IMR-90 (cell line): ENCODE results near the gene SCTR. TPM values are rescaled to one million over a fixed set of nuclear protein-coding genes. Genes with fewer than 3 reads are reported as not detected.

Experiments used
- ATAC-seq: fragments of 200-7000 bp; cut with Tn5 transposase; 2 replicates; pipeline ENCODE4 v1.9.1; 2020; ENCODE audit warnings: low read depth, mild to moderate bottlenecking, moderate library complexity
- BruUV-seq: library from RNA; stranded (reverse); fragments of 400-500 nt; replicated peaks from 2 replicates; lab custom pipeline; 2021; lab: Mats Ljungman, UMichigan
- CTCF ChIA-PET: fragments of 300-600 bp; formaldehyde crosslinking; extraction: SDS; loops from one replicate; lab custom pipeline; 2021; ENCODE audit warnings: antibody characterized with exemption; lab: Yijun Ruan, JAX
- POLR2A ChIA-PET: fragments of 300-600 bp; sonication (Branson Sonifier 250); formaldehyde crosslinking; loops from one replicate; lab custom pipeline; 2022; ENCODE audit warnings: antibody characterized with exemption; ENCODE audit not compliant: unreplicated experiment; lab: Charles Lee
- DNase-seq: peaks from one replicate; pipeline ENCODE4 v3.0.0; 2013
- H2AFZ ChIP-seq: replicated peaks from 2 replicates; pipeline ENCODE3; 2013; ENCODE audit warnings: low read length, mild to moderate bottlenecking; ENCODE audit not compliant: poor library complexity
- H2AK5ac ChIP-seq: 2 replicates; pipeline ENCODE4 v1.6.1; 2013; ENCODE audit warnings: low read depth, low read length, inconsistent platforms
- H2AK9ac ChIP-seq: replicated peaks from 2 replicates; pipeline ENCODE3; 2013; ENCODE audit warnings: mild to moderate bottlenecking, low read depth, low read length, moderate library complexity; ENCODE audit not compliant: poor library complexity
- H2BK120ac ChIP-seq: 2 replicates; pipeline ENCODE4 v1.6.1; 2013; ENCODE audit warnings: low read depth, low read length, inconsistent platforms
- H2BK15ac ChIP-seq: 3 replicates; pipeline ENCODE4 v1.6.1; 2013; ENCODE audit warnings: low read depth, low read length, inconsistent platforms
- H2BK20ac ChIP-seq: 2 replicates; pipeline ENCODE4 v1.6.1; 2013; ENCODE audit warnings: low read depth, mild to moderate bottlenecking, inconsistent platforms, low read length, moderate library complexity
- H2BK5ac ChIP-seq: 2 replicates; pipeline ENCODE4 v1.6.1; 2013; ENCODE audit warnings: mild to moderate bottlenecking, low read depth, low read length, inconsistent platforms; ENCODE audit not compliant: poor library complexity, severe bottlenecking
- H3K14ac ChIP-seq: replicated peaks from 2 replicates; pipeline ENCODE4 v1.6.1; 2013; ENCODE audit warnings: low read depth, low read length, inconsistent platforms
- H3K18ac ChIP-seq: 2 replicates; pipeline ENCODE4 v1.6.1; 2013; ENCODE audit warnings: low read depth, low read length, control low read depth
- H3K23ac ChIP-seq: 2 replicates; pipeline ENCODE4 v1.6.1; 2013; ENCODE audit warnings: low read depth, low read length, inconsistent platforms
- H3K27ac ChIP-seq: 2 replicates; pipeline ENCODE4 v1.5.1; 2013; ENCODE audit warnings: mild to moderate bottlenecking, control low read depth, low read length; ENCODE audit not compliant: insufficient read depth
- H3K27me3 ChIP-seq: 2 replicates; pipeline ENCODE4 v1.6.1; 2013; ENCODE audit warnings: low read length; ENCODE audit not compliant: control insufficient read depth, insufficient read depth
- H3K36me3 ChIP-seq: 2 replicates; pipeline ENCODE4 v1.6.1; 2013; ENCODE audit warnings: low read length, mixed read lengths; ENCODE audit not compliant: control insufficient read depth, insufficient read depth
- H3K4ac ChIP-seq: 2 replicates; pipeline ENCODE4 v1.6.1; 2013; ENCODE audit warnings: low read depth, low read length, inconsistent platforms
- H3K4me1 ChIP-seq: 2 replicates; pipeline ENCODE4 v1.6.1; 2013; ENCODE audit warnings: low read length, mixed read lengths; ENCODE audit not compliant: control insufficient read depth, insufficient read depth
- H3K4me2 ChIP-seq: 2 replicates; pipeline ENCODE4 v1.6.1; 2013; ENCODE audit warnings: low read depth, mild to moderate bottlenecking, control low read depth, low read length, moderate library complexity
- H3K4me3 ChIP-seq: 2 replicates; pipeline ENCODE4 v1.5.1; 2013; ENCODE audit warnings: low read depth, mild to moderate bottlenecking, control low read depth, low read length, moderate library complexity; ENCODE audit not compliant: insufficient read depth
- H3K56ac ChIP-seq: 2 replicates; pipeline ENCODE4 v1.6.1; 2013; ENCODE audit warnings: low read length, inconsistent platforms; ENCODE audit not compliant: insufficient read depth; ENCODE audit errors: extremely low read depth
- H3K79me1 ChIP-seq, 2 experiments: 2 replicates each; pipeline ENCODE4 v1.6.1; 2013; ENCODE audit warnings: low read length in 2 of 2, inconsistent platforms in 1 of 2, low read depth in 1 of 2
- H3K9ac ChIP-seq: 2 replicates; pipeline ENCODE4 v1.6.1; 2013; ENCODE audit warnings: low read depth, low read length, control low read depth
- H3K9me1 ChIP-seq: 2 replicates; pipeline ENCODE4 v1.6.1; 2013; ENCODE audit warnings: low read length, inconsistent platforms; ENCODE audit not compliant: insufficient read depth
- H3K9me3 ChIP-seq: 2 replicates; pipeline ENCODE4 v1.6.1; 2013; ENCODE audit warnings: low read length; ENCODE audit not compliant: control insufficient read depth, insufficient read depth
- H4K20me1 ChIP-seq: 2 replicates; pipeline ENCODE4 v1.6.1; 2013; ENCODE audit warnings: low read length, inconsistent platforms; ENCODE audit not compliant: insufficient read depth
- H4K5ac ChIP-seq: 2 replicates; pipeline ENCODE4 v1.6.1; 2013; ENCODE audit warnings: mild to moderate bottlenecking, low read depth, low read length, control low read depth
- H4K8ac ChIP-seq, 2 experiments: 2 replicates each; pipeline ENCODE4 v1.6.1; 2013; ENCODE audit warnings: low read depth in 2 of 2, low read length in 2 of 2, control low read depth in 1 of 2, inconsistent platforms in 1 of 2
- H4K91ac ChIP-seq: 2 replicates; pipeline ENCODE4 v1.6.1; 2013; ENCODE audit warnings: low read depth, low read length, inconsistent platforms; ENCODE audit not compliant: insufficient read depth
- BHLHE40 ChIP-seq: fragments of 150-350 bp; IDR thresholded peaks from 2 replicates; pipeline ENCODE4 v1.6.1; 2016; ENCODE audit warnings: mild to moderate bottlenecking, low read depth, low read length
- CEBPB ChIP-seq: IDR thresholded peaks from 2 replicates; pipeline ENCODE4 v1.6.1; 2012; ENCODE audit warnings: low read depth, low read length, improper control_type of control experiment
- CHD1 ChIP-seq: IDR thresholded peaks from 2 replicates; pipeline ENCODE4 v1.6.1; 2012; ENCODE audit warnings: low read depth, low read length, improper control_type of control experiment
- ELK1 ChIP-seq: fragments of 150-350 bp; IDR thresholded peaks from 2 replicates; pipeline ENCODE4 v1.6.1; 2016; ENCODE audit warnings: low read depth, mild to moderate bottlenecking, low read length, moderate library complexity, borderline replicate concordance
- FOS ChIP-seq: fragments of 150-350 bp; IDR thresholded peaks from 2 replicates; pipeline ENCODE4 v1.6.1; 2016; ENCODE audit warnings: low read depth, low read length
- MXI1 ChIP-seq: IDR thresholded peaks from 2 replicates; pipeline ENCODE4 v1.6.1; 2012; ENCODE audit warnings: low read depth, mild to moderate bottlenecking, low read length, moderate library complexity, borderline replicate concordance
- NFE2L2 ChIP-seq: fragments of 150-350 bp; IDR thresholded peaks from 2 replicates; pipeline ENCODE4 v1.6.1; 2016; ENCODE audit warnings: low read depth, mild to moderate bottlenecking, low read length
- RAD21 ChIP-seq: IDR thresholded peaks from 2 replicates; pipeline ENCODE4 v1.6.1; 2012; ENCODE audit warnings: low read length, improper control_type of control experiment
- RCOR1 ChIP-seq: IDR thresholded peaks from 2 replicates; pipeline ENCODE4 v1.6.1; 2012; ENCODE audit warnings: mild to moderate bottlenecking, low read length, improper control_type of control experiment; ENCODE audit not compliant: insufficient replicate concordance
- WGBS, 2 experiments: methylation state at CpG; one replicate each; pipeline versions ENCODE4 v1.1.5 to v1.1.7; 2013; ENCODE audit warnings: missing lambda C conversion rate in 2 of 2; ENCODE audit not compliant: insufficient read length in 1 of 2; ENCODE audit errors: extremely low coverage in 2 of 2; 5-methylcytosine and 5-hydroxymethylcytosine counted together
- dilution Hi-C: fragments of 300-500 bp; cut with HindIII; formaldehyde crosslinking; loops from one replicate; pipeline ENCODE4 v1.14.3; 2018; ENCODE audit warnings: low sequenced_read_pairs; ENCODE audit not compliant: unreplicated experiment
- in situ Hi-C: fragments of 300-500 bp; cut with MboI; formaldehyde crosslinking; loops from 3 replicates; pipeline ENCODE4 v1.14.3; 2019; ENCODE audit warnings: low sequenced_read_pairs, inconsistent platforms, mixed read lengths
- intact Hi-C: fragments of 100-400 bp; cut with micrococcal nuclease; formaldehyde crosslinking; loops from 2 replicates; pipeline ENCODE4 v1.10.0; 2022
- polyA plus RNA-seq, 3 experiments: library from polyadenylated mRNA; depleted of rRNA; stranded (reverse); fragments of >200 nt; gene quantifications; 2 replicates each; pipeline ENCODE4 v1.2.3, GENCODE V29; 2012; ENCODE audit warnings: low replicate concordance in 1 of 3
- total RNA-seq: library from RNA; depleted of rRNA; stranded (reverse); fragments of >200 nt; gene quantifications from 2 replicates; pipeline ENCODE4 v1.2.3, GENCODE V29; 2012
- TF ChIP-seq, protein P1 (sequence below): conservative IDR thresholded peaks from 2 replicates; pipeline ENCODE4 v1.5.1; 2012; ENCODE audit warnings: mild to moderate bottlenecking, low read depth, low read length, improper control_type of control experiment

The SCTR gene
- total and polyA plus RNA-seq, 2 of the 4 experiments (the other 2 are of a cell fraction): not detected

GRCh38 chr2:119533560-119533959 lies 9.3 kb upstream of the SCTR start:
- H3K23ac ChIP-seq: no peak overlapping the region
- H3K27me3 ChIP-seq: peaks cover 1% of the 10 kb centered on the region; the same call in 1 of the 2 replicates
- no peak overlapping the region for H2BK20ac ChIP-seq
- H2BK120ac ChIP-seq: no peak overlapping the region
- H4K20me1 ChIP-seq: no peaks in the 10 kb centered on the region
- H3K9me1 ChIP-seq: no peaks in the 10 kb centered on the region
- no peak overlapping the region for H4K5ac ChIP-seq
- H3K36me3 ChIP-seq: no peaks in the 10 kb centered on the region
- H3K4ac ChIP-seq: no peak overlapping the region
- H3K18ac ChIP-seq: no peak overlapping the region
- no peak overlapping the region for H3K4me3 ChIP-seq
- H3K14ac ChIP-seq: no peak overlapping the region
- no peak overlapping the region for H2AK9ac ChIP-seq
- DNase-seq (no peak), ATAC-seq (no peak)
- WGBS, 2 experiments: no CpG with 5 or more reads among the region's 1 CpG
- no peaks in the 10 kb centered on the region for H3K4me1 ChIP-seq
- intact Hi-C loops: no loop called here
- H3K9me3 ChIP-seq: no peaks in the 10 kb centered on the region
- BruUV-seq: no TSS peak
- no peak overlapping the region for H4K8ac ChIP-seq
- H4K91ac ChIP-seq: no peak overlapping the region
- H2BK15ac ChIP-seq: no peak overlapping the region
- H2AFZ ChIP-seq: no peak overlapping the region
- no peak overlapping the region for H2AK5ac ChIP-seq
- H3K4me2 ChIP-seq: no peak overlapping the region
- H3K79me1 ChIP-seq: no peaks in the 10 kb centered on the region
- CTCF ChIA-PET: no interaction called here
- dilution Hi-C loops: no loop called here
- H3K56ac ChIP-seq: no peak overlapping the region
- no peak overlapping the region for H3K9ac ChIP-seq
- no peak overlapping the region for H2BK5ac ChIP-seq
- in situ Hi-C loops: no loop called here
- TF ChIP-seq CEBPB: no peak
- no peak for TF ChIP-seq FOS
- TF ChIP-seq ELK1: no peak
- TF ChIP-seq CHD1: no peak
- TF ChIP-seq, protein P1, sequence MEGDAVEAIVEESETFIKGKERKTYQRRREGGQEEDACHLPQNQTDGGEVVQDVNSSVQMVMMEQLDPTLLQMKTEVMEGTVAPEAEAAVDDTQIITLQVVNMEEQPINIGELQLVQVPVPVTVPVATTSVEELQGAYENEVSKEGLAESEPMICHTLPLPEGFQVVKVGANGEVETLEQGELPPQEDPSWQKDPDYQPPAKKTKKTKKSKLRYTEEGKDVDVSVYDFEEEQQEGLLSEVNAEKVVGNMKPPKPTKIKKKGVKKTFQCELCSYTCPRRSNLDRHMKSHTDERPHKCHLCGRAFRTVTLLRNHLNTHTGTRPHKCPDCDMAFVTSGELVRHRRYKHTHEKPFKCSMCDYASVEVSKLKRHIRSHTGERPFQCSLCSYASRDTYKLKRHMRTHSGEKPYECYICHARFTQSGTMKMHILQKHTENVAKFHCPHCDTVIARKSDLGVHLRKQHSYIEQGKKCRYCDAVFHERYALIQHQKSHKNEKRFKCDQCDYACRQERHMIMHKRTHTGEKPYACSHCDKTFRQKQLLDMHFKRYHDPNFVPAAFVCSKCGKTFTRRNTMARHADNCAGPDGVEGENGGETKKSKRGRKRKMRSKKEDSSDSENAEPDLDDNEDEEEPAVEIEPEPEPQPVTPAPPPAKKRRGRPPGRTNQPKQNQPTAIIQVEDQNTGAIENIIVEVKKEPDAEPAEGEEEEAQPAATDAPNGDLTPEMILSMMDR: no peak
- TF ChIP-seq BHLHE40: no peak
- TF ChIP-seq RAD21: no peak
- TF ChIP-seq MXI1: no peak
- TF ChIP-seq NFE2L2: no peak
- TF ChIP-seq RCOR1: no peak
- POLR2A ChIA-PET: no interaction called here
- H3K27ac ChIP-seq: no peak overlapping the region
